Cardiac ventricle fibroblast (primary cell): ENCODE results near the gene SGO2. TPM values are rescaled to one million over a fixed set of nuclear protein-coding genes. Genes with fewer than 3 reads are reported as not detected.

Experiments used
- total RNA-seq: library from RNA; depleted of rRNA; stranded (reverse); fragments of >200 nt; gene quantifications from 2 replicates; pipeline ENCODE4 v1.2.3, GENCODE V29; 2015

The SGO2 gene
- total RNA-seq, result 2.8 and 4.3 TPM in 2 replicates

GRCh38 chr2:200525882-200526651, at the start of gene SGO2:
TSS of gene SGO2 (plus strand) at chr2:200526207. CDS start at chr2:200532976, 6,769 bp downstream.

GRCh38 chr2:200509612-200510433, 16.2 kb upstream of the SGO2 start, which contains the start of gene KCTD18:
TSS of gene KCTD18 (minus strand) at chr2:200510068. CDS start at chr2:200507016, 3,052 bp downstream.

GRCh38 chr2:200585730-200586643, 60.0 kb downstream of the SGO2 start, which contains the start of gene AOX1:
TSS of gene AOX1 (plus strand) at chr2:200586014. CDS start at chr2:200586109, 95 bp downstream.

Other genes with a start within 250 kb of the SGO2 start
- gene SPATS2L, start 219.5 kb upstream of the SGO2 start, total RNA-seq, result 46.4 and 47.1 TPM in 2 replicates
- 18.0 and 22.4 TPM in 2 replicates for gene KCTD18, start 16.1 kb upstream of the SGO2 start, total RNA-seq
- gene AOX1, start 59.8 kb downstream of the SGO2 start, total RNA-seq, result 104 and 109 TPM in 2 replicates